NCI-H1694 treated with DMSO at 0.1 percent for 48 hours (cell line): Measurements from ENCODE around the gene KIAA1755.

Experiments
- DNase-seq: peaks from one replicate; lab custom pipeline; 2025; lab: John Stamatoyannopoulos, UW

The KIAA1755 gene

GRCh38 chr20:38260378-38261053, at the start of gene KIAA1755:
KIAA1755 (minus strand) TSS chr20:38260735; CDS start chr20:38260500, 235 bp downstream.
- DNase-seq, result no peak

- DNase-seq, result no peak
Observed at GRCh38 chr20:38308447-38308846, 47.9 kb upstream of the KIAA1755 start.

- no peak for DNase-seq
Observed at GRCh38 chr20:38308047-38308438, 47.5 kb upstream of the KIAA1755 start.

- DNase-seq, result no peak
Observed at GRCh38 chr20:38307371-38308046, 47.0 kb upstream of the KIAA1755 start.

GRCh38 chr20:38306379-38306778, 45.8 kb upstream of the KIAA1755 start:
- DNase-seq, result no peak

- no peak for DNase-seq
Observed at GRCh38 chr20:38305541-38305940, 45.0 kb upstream of the KIAA1755 start.

GRCh38 chr20:38304845-38305447, 44.4 kb upstream of the KIAA1755 start:
- DNase-seq, result no peak

- no peak for DNase-seq
Observed at GRCh38 chr20:38303908-38304379, 43.4 kb upstream of the KIAA1755 start, which contains the start of gene BPI. BPI (plus strand) TSS chr20:38304156; CDS start chr20:38304224, 68 bp downstream.

GRCh38 chr20:38302786-38303185, 42.3 kb upstream of the KIAA1755 start:
- DNase-seq, result no peak

- DNase-seq, result no peak
Observed at GRCh38 chr20:38301309-38301708, 40.8 kb upstream of the KIAA1755 start.

- DNase-seq, result no peak
Observed at GRCh38 chr20:38300438-38300837, 39.9 kb upstream of the KIAA1755 start.

- DNase-seq, result no peak
Observed at GRCh38 chr20:38299963-38300362, 39.4 kb upstream of the KIAA1755 start.

GRCh38 chr20:38298768-38299288, 38.3 kb upstream of the KIAA1755 start:
- DNase-seq, result no peak

- DNase-seq, result no peak
Observed at GRCh38 chr20:38297916-38298674, 37.6 kb upstream of the KIAA1755 start.

GRCh38 chr20:38296433-38296832, 35.9 kb upstream of the KIAA1755 start:
- DNase-seq, result no peak

GRCh38 chr20:38295811-38296210, 35.3 kb upstream of the KIAA1755 start:
- DNase-seq, result no peak

- no peak for DNase-seq
Observed at GRCh38 chr20:38294076-38294591, 33.6 kb upstream of the KIAA1755 start.

- DNase-seq, result no peak
Observed at GRCh38 chr20:38293491-38294065, 33.0 kb upstream of the KIAA1755 start.

- DNase-seq, result no peak
Observed at GRCh38 chr20:38291966-38292365, 31.4 kb upstream of the KIAA1755 start.

GRCh38 chr20:38290829-38291814, 30.6 kb upstream of the KIAA1755 start:
- DNase-seq, result no peak
